ENCODE measurements around the gene AGBL4. TPM values are rescaled to one million over a fixed set of nuclear protein-coding genes. Genes with fewer than 3 reads are reported as not detected.
"Not testable (repeated sequence)": the region's sequence is repeated elsewhere in the genome, so short reads cannot be mapped to it uniquely, and the experiment has no call there.

AGBL4 gene
- total RNA-seq, 1 donor from 2014 or later: under 0.01 TPM

GRCh38 chr1:48519896-48520295, 1503.9 kb downstream of the AGBL4 start:
- H3K9me3 ChIP-seq (ENCODE audit: control insufficient read depth in 3 of 3, low read length in 3 of 3); H3K27me3 ChIP-seq (ENCODE audit: control insufficient read depth in 3 of 3, insufficient read depth in 3 of 3, low read length in 3 of 3); H3K36me3 ChIP-seq (ENCODE audit: control insufficient read depth in 3 of 3, insufficient read depth in 3 of 3, low read length in 3 of 3); H3K9ac ChIP-seq (ENCODE audit: low read depth in 1 of 3, low read length in 3 of 3); H3K27ac ChIP-seq (ENCODE audit: low read depth, low read length); H3K4me3 ChIP-seq (ENCODE audit: low read length in 3 of 3); H3K4me1 ChIP-seq (ENCODE audit: control insufficient read depth in 3 of 3, insufficient read depth in 3 of 3, low read length in 3 of 3): not testable (repeated sequence)

DNA sequence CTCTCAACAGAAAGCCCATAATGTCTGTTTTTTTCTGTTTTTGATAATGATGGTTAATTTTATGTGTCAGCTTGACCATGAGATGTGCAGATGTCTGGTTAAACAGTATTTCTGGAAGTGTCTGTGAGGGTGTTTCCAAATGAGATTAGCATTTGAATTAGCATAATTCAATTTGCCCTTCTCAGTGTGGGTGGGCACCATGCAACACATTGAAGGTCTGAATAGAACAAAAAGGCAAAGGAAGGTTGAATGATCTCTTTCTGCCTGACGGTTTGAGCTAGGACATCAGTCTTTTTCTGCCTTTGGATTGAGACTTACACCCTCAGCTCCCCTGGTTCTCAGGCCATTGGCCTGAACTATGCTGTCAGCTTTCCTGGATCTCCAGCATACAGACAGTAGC, 1516.9 kb downstream of the AGBL4 start:
- H3K36me3 ChIP-seq (ENCODE audit: control insufficient read depth in 3 of 3, insufficient read depth in 3 of 3, low read length in 3 of 3): no peaks in the 10 kb centered on the region
- no peak overlapping the region for H3K9ac ChIP-seq (ENCODE audit: low read depth in 1 of 3, low read length in 3 of 3)
- H3K4me3 ChIP-seq (ENCODE audit: low read length in 3 of 3): no peak overlapping the region
- no peaks in the 10 kb centered on the region for H3K9me3 ChIP-seq (ENCODE audit: control insufficient read depth in 3 of 3, low read length in 3 of 3)
- H3K27me3 ChIP-seq (ENCODE audit: control insufficient read depth in 3 of 3, insufficient read depth in 3 of 3, low read length in 3 of 3): no peaks in the 10 kb centered on the region
- H3K27ac ChIP-seq (ENCODE audit: low read depth, low read length): no peak overlapping the region
- no peaks in the 10 kb centered on the region for H3K4me1 ChIP-seq (ENCODE audit: control insufficient read depth in 3 of 3, insufficient read depth in 3 of 3, low read length in 3 of 3)

DNA sequence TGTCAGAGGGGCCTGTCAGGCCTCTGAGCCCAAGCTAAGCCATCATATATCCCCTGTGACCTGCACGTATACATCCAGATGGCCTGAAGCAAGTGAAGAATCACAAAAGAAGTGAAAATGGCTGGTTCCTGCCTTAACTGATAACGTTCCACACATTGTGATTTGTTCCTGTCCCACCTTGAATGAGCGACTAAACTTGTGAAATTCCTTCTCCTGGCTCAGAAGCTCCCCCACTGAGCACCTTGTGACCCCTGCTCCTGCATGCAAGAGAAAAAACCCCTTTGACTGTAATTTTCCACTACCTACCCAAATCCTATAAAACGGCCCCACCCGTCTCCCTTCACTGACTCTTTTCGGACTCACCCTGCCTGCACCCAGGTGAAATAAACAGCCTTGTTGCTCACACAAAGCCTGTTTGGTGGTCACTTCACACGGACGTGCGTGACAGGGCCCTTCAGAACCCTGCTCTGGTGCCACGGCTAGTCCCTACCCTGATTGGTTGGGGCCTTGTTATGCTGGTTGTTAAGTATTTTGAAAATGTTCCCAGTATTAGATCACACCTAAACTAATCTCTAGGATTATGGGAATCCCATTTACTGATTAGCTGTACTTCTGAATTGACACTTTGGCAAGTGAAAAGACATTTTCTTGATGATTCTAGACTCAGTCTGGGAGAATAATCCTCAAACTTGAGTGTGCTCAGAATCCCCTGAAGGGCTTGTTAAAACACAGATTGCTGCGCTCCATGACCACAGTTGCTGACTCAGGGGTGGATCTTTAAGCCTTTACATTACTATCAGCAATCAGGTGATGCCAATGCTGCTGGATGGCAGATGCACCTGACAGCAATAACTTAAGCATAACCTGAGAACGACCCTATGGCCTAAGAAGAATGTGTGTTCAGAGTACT, 1523.0 kb downstream of the AGBL4 start:
- Histone ChIP-seq H3K4me1 (ENCODE audit: control insufficient read depth in 3 of 3, insufficient read depth in 3 of 3, low read length in 3 of 3) (peaks cover 0 to 4% (median 0%) of the 10 kb centered on the region in 3 donors), H3K27ac (ENCODE audit: low read depth, low read length) (no peak overlapping the region), H3K4me3 (ENCODE audit: low read length in 3 of 3) (no peak overlapping the region), H3K36me3 (ENCODE audit: control insufficient read depth in 3 of 3, insufficient read depth in 3 of 3, low read length in 3 of 3) (no peaks in the 10 kb centered on the region), H3K9me3 (ENCODE audit: control insufficient read depth in 3 of 3, low read length in 3 of 3) (no peaks in the 10 kb centered on the region), H3K9ac (ENCODE audit: low read depth in 1 of 3, low read length in 3 of 3) (no peak overlapping the region), H3K27me3 (ENCODE audit: control insufficient read depth in 3 of 3, insufficient read depth in 3 of 3, low read length in 3 of 3) (no peaks in the 10 kb centered on the region)

- Histone ChIP-seq H3K27ac (ENCODE audit: low read depth, low read length) (no peak overlapping the region), H3K9me3 (ENCODE audit: control insufficient read depth in 3 of 3, low read length in 3 of 3) (no peaks in the 10 kb centered on the region), H3K36me3 (ENCODE audit: control insufficient read depth in 3 of 3, insufficient read depth in 3 of 3, low read length in 3 of 3) (no peaks in the 10 kb centered on the region), H3K27me3 (ENCODE audit: control insufficient read depth in 3 of 3, insufficient read depth in 3 of 3, low read length in 3 of 3) (no peaks in the 10 kb centered on the region), H3K9ac (ENCODE audit: low read depth in 1 of 3, low read length in 3 of 3) (no peak overlapping the region), H3K4me1 (ENCODE audit: control insufficient read depth in 3 of 3, insufficient read depth in 3 of 3, low read length in 3 of 3) (peaks cover 0 to 9% (median 4%) of the 10 kb centered on the region in 3 donors), H3K4me3 (ENCODE audit: low read length in 3 of 3) (no peak overlapping the region)
These were observed 1524.5 kb downstream of the AGBL4 start for GRCh38 chr1:48499211-48499735.

DNA sequence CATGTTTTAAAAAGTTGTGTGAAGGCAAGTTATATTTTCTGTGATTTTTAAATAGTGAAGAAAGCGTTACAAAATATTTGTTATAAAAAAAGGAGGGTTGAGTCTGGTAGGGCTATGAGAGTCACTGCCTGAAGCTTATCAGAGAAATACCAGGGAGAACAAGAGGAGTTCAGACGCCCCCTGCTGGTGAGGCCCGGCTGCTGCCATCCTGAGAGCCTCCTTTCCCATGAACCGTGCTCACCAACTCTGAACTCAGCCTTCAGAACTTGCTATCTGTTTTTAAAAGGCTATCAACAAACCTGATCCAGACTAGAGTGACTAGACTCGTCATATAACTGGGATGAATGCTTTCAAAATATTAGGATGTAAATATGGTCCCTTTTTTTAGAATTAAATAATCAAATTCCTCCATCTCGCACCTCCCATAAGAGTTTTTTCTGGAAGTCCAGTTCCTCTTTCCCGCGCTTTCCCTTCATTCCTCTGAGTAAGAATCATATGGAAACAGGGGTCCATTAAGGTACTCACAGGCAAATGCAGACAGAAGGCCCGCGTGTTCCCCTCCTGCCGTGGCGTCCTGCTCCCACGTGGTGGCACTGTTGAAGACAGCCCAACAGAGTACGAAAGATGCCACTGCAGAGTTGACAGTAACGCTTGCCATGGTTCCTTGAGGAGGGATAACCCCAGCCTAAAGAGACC, 1525.5 kb downstream of the AGBL4 start:
- Histone ChIP-seq H3K27me3 (ENCODE audit: control insufficient read depth in 3 of 3, insufficient read depth in 3 of 3, low read length in 3 of 3) (no peaks in the 10 kb centered on the region), H3K4me3 (ENCODE audit: low read length in 3 of 3) (no peak overlapping the region), H3K9me3 (ENCODE audit: control insufficient read depth in 3 of 3, low read length in 3 of 3) (no peaks in the 10 kb centered on the region), H3K36me3 (ENCODE audit: control insufficient read depth in 3 of 3, insufficient read depth in 3 of 3, low read length in 3 of 3) (no peaks in the 10 kb centered on the region), H3K4me1 (ENCODE audit: control insufficient read depth in 3 of 3, insufficient read depth in 3 of 3, low read length in 3 of 3) (peaks cover 4 to 13% (median 8%) of the 10 kb centered on the region in 3 donors), H3K9ac (ENCODE audit: low read depth in 1 of 3, low read length in 3 of 3) (no peak overlapping the region), H3K27ac (ENCODE audit: low read depth, low read length) (no peak overlapping the region)

GRCh38 chr1:48495911-48496310, 1527.8 kb downstream of the AGBL4 start:
- Histone ChIP-seq H3K4me1 (ENCODE audit: control insufficient read depth in 3 of 3, insufficient read depth in 3 of 3, low read length in 3 of 3) (peaks cover 4 to 13% (median 8%) of the 10 kb centered on the region in 3 donors), H3K4me3 (ENCODE audit: low read length in 3 of 3) (no peak overlapping the region), H3K27me3 (ENCODE audit: control insufficient read depth in 3 of 3, insufficient read depth in 3 of 3, low read length in 3 of 3) (no peaks in the 10 kb centered on the region), H3K36me3 (ENCODE audit: control insufficient read depth in 3 of 3, insufficient read depth in 3 of 3, low read length in 3 of 3) (no peaks in the 10 kb centered on the region), H3K9ac (ENCODE audit: low read depth in 1 of 3, low read length in 3 of 3) (no peak overlapping the region), H3K9me3 (ENCODE audit: control insufficient read depth in 3 of 3, low read length in 3 of 3) (no peaks in the 10 kb centered on the region), H3K27ac (ENCODE audit: low read depth, low read length) (no peak overlapping the region)

DNA sequence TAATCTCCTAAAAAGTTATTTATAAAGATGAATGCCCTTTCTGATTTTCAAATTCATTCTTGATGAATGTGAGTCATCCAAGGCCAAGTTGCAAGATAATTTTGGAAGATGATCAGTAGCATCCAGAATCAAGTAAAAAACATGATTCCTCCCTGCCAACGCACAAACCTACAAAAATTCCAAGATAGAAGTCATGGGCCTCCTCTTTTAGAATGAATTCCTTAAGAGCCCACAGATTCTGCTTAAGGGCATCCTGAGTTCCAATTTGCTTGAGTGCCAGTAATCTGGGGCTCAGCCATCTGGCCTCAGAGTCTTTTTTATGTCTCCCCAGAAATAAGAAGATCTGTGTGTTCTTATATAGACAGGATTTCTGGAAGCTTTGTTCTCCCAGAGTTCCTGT, 1528.6 kb downstream of the AGBL4 start:
- Histone ChIP-seq H3K9me3 (ENCODE audit: control insufficient read depth in 3 of 3, low read length in 3 of 3) (no peaks in the 10 kb centered on the region), H3K27me3 (ENCODE audit: control insufficient read depth in 3 of 3, insufficient read depth in 3 of 3, low read length in 3 of 3) (no peaks in the 10 kb centered on the region), H3K36me3 (ENCODE audit: control insufficient read depth in 3 of 3, insufficient read depth in 3 of 3, low read length in 3 of 3) (no peaks in the 10 kb centered on the region), H3K4me3 (ENCODE audit: low read length in 3 of 3) (no peak overlapping the region), H3K9ac (ENCODE audit: low read depth in 1 of 3, low read length in 3 of 3) (no peak overlapping the region), H3K4me1 (ENCODE audit: control insufficient read depth in 3 of 3, insufficient read depth in 3 of 3, low read length in 3 of 3) (peaks cover 4 to 13% (median 8%) of the 10 kb centered on the region in 3 donors), H3K27ac (ENCODE audit: low read depth, low read length) (no peak overlapping the region)

GRCh38 chr1:48493970-48494769, 1529.6 kb downstream of the AGBL4 start:
- H3K9me3 ChIP-seq (ENCODE audit: control insufficient read depth in 3 of 3, low read length in 3 of 3): no peaks in the 10 kb centered on the region
- no peaks in the 10 kb centered on the region for H3K27me3 ChIP-seq (ENCODE audit: control insufficient read depth in 3 of 3, insufficient read depth in 3 of 3, low read length in 3 of 3)
- peaks cover 4 to 13% (median 8%) of the 10 kb centered on the region in 3 donors for H3K4me1 ChIP-seq (ENCODE audit: control insufficient read depth in 3 of 3, insufficient read depth in 3 of 3, low read length in 3 of 3)
- H3K27ac ChIP-seq (ENCODE audit: low read depth, low read length): no peak overlapping the region
- no peak overlapping the region for H3K9ac ChIP-seq (ENCODE audit: low read depth in 1 of 3, low read length in 3 of 3)
- no peaks in the 10 kb centered on the region for H3K36me3 ChIP-seq (ENCODE audit: control insufficient read depth in 3 of 3, insufficient read depth in 3 of 3, low read length in 3 of 3)
- H3K4me3 ChIP-seq (ENCODE audit: low read length in 3 of 3): no peak overlapping the region

DNA sequence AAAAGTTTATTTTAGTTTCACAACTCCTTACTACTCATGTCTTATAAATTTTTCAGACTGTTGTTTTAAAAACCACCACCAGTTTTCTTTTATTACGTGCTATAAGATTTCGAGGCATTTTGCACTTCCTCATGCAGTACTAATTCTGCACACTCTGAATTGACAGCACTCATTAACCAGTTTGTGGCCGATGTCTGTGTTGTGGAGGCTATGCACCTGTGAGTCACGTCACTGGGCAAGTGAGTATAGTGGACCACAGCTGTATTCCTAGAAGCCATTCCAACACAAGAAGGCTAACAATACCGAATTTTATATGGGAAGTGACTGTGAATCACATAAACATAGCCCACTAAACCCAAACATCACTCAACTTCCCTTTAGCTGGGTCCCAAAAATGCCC, 1530.7 kb downstream of the AGBL4 start:
- Histone ChIP-seq H3K9me3 (ENCODE audit: control insufficient read depth in 3 of 3, low read length in 3 of 3) (no peaks in the 10 kb centered on the region), H3K27ac (ENCODE audit: low read depth, low read length) (no peak overlapping the region), H3K27me3 (ENCODE audit: control insufficient read depth in 3 of 3, insufficient read depth in 3 of 3, low read length in 3 of 3) (no peaks in the 10 kb centered on the region), H3K9ac (ENCODE audit: low read depth in 1 of 3, low read length in 3 of 3) (no peak overlapping the region), H3K4me1 (ENCODE audit: control insufficient read depth in 3 of 3, insufficient read depth in 3 of 3, low read length in 3 of 3) (peaks cover 4 to 9% (median 8%) of the 10 kb centered on the region in 3 donors), H3K36me3 (ENCODE audit: control insufficient read depth in 3 of 3, insufficient read depth in 3 of 3, low read length in 3 of 3) (no peaks in the 10 kb centered on the region), H3K4me3 (ENCODE audit: low read length in 3 of 3) (no peak overlapping the region)

Measured in skeletal muscle tissue (tissue), 4 donors.